Cerebellar cortex (tissue), 1 donor: ENCODE data around the gene CHMP6.

Source experiments
- DNase-seq: peaks from one replicate; pipeline ENCODE4 v3.0.0-alpha.2; 2015; ENCODE audit warnings: low spot score

Gene CHMP6

DNA sequence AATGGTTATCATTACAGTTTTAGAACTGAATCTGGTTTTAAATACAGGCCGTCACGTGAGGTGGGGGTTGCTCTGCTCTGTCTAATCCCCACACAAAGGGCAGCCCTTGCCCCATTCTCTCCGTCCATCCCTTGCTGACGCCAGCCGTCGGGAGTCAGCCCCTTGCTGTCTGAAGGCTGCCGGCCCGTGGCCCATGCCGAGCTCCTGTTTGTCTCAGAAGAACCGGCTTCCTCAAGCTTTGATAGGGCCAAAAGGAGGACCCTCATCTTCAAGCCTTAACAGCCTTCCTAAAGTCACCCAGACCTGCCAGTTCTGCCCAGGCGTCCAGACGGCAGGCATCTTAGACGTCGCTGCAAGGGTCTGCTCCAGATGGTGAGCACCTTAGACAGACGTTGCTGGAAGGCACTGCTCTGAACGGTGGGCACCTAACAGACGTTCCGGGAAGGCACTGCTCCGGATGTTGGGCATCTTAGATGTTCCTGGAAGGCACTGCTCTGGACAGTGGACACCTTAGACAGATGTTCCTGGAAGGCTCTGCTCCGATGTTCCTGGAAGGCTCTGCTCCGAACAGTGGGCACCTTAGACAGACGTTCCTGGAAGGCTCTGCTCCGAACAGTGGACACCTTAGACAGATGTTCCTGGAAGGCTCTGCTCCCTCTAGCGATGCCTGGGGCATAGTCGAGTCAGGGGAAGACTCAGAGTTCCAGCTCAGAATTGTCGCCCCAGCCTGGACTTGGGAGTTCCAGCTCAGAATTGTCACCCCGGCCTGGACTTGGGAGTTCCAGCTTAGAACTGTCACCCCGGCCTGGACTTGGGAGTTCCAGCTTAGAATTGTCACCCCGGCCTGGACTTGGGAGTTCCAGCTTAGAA lies 35.1 kb upstream of the CHMP6 start:
- no peak for DNase-seq

DNA sequence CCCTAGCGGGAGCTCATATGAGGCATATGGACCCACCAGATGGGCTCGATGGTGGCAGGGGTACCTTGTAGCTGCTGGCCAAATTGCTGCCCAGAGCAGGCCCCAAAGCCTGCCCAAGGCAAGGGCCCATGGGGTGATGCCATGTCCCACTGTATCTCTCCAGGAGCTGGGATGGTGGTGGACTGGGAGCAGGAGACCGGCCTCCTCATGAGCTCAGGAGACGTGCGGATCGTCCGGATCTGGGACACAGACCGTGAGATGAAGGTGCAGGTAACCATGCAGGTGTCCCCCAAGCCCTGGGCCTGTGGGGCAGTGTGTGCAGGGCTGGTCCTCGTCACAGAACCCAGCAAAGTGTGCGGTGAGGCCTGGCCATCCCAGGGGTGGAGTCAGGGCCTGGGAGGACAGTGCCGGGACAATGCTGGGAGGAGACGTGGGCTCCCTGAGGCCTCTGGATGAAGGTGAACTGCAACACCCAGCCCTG lies 34.1 kb upstream of the CHMP6 start:
- DNase-seq = no peak

DNA sequence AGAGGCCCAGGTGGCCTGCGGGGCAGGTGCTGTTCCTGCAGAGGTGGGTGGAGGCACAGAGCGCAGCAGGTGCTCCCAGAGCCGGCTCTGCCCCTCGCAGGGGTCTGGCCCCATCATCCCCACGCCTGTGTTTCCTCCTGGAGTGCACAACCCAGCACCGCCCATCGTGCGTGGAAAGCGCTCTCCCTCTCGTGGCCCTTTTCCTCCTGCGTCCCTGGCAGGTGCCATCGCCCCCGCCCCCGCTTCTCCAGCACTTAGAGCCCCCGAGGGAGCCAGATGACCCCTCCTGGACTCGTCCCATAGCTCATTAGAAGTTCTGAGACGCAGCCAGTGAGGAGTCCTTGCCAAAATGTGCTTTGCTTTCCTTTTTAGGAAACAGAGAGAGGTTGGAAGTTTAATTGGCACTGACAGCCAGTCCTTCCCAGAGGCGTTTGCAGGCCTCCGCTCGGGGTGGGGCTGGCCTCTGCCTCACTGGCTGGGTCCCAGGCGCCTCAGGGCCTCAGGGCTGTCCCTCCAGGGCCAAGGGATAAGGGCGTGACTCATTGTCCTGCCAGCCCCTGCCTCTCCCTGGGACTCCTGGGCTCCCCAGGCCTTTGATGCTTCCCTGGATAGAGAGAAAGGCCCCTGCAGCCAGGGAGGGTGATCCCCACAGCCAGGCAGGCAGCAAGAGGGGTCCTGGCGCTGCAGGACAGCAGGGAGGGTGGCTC lies 32.2 kb upstream of the CHMP6 start:
- no peak for DNase-seq

DNA sequence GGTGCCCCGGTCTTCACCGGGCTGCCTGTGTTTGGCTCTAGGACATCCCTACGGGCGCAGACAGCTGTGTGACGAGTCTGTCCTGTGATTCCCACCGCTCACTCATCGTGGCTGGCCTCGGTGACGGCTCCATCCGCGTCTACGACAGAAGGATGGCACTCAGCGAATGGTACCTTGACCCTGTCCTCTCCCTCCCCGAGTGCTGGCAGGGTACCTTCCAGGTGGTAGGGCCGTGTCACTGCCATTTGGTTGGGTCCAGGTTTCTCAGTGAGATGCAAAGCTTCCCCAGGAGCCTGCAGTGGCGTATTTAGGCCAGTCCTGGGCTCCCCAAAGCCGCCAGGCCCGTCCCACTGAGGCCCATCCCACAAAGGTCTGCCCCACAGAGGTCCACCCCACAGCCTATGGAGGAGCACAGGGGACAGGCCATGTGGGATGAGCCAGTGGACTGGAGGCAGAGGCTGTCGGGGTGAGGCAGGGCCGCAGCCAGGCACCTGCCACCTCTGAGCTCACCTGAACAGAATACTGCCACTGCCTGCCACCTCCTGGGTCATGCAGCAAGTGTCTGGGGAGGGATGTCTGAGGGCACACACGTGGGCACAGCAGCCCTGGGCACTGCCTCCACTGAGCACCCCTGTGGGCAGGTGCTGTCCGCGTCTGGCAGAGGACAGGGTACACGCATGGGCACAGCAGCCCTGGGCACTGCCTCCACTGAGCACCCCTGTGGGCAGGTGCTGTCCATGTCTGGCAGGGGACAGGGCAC lies 31.4 kb upstream of the CHMP6 start:
- no peak for DNase-seq

DNA sequence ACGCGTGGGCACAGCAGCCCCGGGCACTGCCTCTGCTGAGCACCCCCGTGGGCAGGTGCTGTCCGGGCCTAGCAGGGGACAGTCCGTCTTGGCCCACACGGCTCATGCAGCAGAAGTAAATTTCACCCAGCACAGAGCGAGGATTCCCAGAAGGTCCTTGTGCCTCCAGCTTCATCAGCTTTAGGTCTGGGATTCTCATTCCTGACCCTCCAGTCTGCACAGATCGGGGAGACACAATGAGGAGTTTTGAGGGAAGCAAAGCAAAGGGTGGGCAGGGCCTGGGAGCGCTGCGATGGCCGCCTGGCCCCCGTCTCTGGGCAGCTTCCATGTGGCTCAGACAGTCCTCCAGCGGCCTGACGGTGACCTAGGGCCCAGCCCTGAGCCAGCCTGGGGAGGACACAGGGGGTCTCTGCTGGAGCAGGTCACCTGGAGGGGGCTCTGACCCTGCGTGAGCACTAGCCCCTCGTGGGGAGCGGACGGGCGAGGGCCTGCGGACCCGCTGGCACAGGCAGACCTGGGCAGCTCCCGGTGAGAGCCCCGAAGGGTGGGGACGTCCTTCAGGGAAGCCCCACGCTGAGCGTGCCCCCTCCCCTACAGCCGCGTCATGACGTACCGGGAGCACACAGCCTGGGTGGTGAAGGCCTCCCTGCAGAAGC lies 30.7 kb upstream of the CHMP6 start:
- no peak for DNase-seq

DNA sequence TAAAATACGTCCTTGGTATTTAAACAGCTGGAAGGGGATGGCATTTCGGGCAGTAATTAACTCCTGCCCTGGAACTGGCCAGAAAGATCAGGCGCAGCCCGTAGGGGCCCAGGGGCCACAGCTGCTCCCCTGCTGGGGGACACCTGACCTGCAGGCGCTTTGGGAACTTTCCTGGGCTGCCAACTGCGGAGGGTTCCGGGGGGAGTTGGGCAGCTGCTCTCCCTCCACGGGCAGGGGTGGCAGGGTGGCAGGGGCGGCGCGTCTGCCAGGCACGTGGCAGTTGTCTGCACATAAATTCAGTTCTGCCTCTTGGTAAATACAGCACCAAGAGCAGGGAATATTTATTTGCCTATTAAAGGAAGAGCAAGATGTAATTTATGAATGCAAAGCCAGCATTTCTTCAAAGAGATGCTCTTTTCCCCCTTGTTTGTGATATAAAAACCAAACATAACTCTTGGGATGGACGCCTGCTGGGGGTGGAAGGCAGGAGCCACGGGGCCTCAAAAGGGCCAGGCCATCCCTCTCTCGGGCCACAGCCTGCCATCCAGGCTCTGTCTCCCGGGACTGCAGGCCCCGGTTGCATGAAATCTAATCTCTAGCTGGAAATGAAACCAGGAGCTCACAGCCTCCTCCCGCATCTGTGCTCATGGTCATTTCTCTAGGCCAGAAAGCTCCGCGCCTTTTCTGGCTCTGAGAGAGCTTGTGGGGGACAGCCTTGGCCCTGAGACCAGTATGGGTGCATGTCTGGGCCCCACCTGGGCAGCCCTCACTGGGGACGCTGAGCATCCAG lies 29.9 kb upstream of the CHMP6 start:
- DNase-seq = no peak

DNA sequence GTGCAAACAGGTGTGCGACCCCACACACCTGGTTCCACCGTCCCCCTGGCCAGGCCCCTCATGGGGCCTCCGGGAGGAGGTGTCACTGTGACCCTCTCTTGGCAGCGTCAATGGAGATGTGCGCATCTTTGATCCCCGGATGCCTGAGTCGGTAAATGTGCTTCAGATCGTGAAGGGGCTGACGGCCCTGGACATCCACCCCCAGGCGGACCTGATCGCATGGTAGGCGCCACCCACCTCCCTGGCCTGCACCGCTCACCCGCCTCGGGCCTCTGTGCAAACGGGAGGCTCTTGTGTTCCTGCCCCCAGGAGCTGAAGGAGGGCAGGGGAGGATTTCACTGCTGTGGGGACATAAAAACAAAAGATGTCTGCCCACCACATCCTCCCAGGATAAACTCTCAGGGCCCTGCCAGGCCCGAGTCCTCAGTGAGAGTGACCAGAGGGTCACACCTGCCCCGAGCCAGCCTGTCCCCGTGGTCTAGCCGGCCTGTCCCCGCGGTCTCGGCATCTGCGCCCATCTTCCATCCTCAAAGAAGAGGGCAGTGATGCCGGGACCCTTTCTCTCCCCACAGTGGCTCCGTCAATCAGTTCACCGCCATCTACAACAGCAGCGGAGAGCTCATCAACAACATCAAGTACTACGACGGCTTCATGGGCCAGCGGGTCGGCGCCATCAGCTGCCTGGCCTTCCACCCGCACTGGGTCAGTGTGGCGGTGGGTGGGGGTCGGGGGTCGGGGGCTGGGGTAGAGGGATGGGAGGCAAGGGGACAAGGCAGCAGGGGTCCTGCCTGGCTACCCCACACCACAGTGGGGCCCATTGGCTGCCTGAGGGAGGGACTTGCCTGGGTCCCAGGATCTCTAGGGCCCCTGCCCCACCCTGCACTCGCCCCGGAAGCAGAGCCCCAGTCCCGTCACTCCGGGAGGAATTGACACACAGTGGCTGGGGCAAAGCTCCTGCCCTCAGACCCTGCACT lies 29.0 kb upstream of the CHMP6 start:
- no peak for DNase-seq

DNA sequence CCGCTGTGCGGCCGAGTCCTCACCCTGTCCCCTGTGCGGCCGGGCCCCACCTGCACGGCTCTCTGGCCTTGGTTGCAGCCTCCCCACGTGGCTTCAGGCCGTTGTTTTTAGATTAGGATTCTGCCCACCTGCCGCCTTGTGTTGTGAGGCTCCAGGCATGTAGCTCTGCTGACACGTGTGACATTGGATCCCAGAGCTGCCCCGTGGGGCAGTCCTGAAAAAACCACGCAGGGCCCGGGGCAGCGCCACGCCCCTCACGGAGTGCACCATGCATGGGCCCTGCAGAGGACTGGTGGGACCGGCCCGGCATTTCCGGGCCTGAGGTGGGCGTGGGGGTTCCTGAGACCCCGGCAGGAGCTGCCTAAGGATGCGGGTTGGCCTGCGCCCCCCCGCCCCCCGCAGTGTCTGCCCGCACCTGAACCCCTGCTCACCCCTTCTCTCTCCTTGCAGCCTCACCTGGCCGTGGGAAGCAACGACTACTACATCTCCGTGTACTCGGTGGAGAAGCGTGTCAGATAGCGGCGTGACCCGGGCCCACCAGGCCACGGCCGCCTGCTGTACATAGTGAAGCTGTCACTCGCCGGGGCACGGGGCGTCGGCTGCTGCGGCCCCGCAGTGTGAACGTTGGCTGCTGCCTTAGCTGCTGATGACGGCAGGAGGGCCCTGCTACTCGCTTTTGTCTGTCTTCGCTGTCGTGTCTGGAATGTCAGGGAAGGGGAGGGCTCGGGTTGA lies 27.7 kb upstream of the CHMP6 start:
- DNase-seq = no peak

DNA sequence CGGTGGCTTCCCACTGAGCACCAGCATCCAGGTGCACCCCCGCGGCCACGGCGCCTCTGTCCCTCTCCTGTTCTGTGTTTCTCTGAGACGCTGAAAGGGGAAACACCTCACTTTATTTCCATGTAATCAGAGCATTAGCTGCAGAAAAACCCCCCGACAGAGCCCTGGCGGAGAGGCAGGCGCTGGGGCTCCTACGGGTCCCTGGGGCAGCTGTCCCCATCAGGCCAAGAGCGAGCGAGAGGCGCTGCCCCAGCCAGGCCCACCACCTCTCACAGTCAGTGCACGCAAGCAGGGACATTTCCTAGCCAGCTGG lies 27.1 kb upstream of the CHMP6 start:
- no peak for DNase-seq

DNA sequence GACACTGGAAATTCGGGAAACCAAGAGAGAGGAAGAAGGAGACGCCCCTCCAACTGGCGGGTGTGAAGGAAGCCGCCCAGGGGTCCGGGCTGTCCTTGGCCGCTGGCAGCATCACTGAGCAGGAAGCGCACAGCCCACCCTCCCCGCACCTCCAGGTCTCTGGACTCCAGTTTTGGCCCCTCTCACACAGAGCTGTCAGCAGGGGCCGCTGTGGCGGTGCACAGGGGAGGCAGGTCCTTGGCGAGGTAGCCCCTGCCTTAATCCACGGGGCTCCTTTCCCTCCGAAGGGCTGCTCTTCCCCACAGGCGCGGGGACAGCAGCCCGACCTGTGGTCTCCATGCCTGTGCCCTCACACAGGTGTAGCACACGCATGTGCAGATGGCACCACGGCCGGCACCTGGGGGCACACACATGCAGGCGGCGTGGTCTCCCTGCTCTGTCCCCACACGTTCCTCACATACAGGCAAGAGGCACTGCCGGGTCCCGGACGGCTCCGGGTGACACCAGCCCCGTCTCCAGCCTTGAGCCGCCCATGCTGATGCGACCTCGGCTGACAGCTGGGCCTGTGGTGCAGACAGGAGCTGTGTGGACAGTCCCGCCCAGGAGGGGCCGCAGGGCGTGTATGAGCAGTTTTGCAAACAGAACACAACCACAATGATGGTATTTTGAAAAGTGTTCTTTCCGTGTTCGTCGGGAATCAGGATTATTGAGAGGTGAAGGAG lies 26.6 kb upstream of the CHMP6 start:
- DNase-seq = no peak

DNA sequence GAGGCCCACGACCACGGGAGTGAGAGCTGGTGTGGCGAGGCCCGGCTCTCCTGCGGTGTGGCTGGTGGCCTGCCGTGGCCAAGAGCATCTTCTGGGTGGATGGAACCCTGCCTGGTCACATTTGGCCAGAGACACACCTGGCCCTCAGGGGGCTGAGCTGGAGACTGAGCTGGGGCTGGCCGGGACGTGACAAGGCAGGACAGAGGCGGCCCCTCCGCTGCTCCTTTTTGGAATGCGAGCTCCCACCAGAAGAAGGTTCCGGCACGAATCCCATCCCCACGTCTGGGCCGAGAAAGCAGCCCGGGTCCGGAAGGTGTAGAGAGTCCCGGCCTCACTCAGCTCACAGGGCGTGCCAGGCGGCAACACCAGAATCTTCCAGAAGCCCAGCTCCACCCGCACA lies 26.0 kb upstream of the CHMP6 start:
- no peak for DNase-seq

DNA sequence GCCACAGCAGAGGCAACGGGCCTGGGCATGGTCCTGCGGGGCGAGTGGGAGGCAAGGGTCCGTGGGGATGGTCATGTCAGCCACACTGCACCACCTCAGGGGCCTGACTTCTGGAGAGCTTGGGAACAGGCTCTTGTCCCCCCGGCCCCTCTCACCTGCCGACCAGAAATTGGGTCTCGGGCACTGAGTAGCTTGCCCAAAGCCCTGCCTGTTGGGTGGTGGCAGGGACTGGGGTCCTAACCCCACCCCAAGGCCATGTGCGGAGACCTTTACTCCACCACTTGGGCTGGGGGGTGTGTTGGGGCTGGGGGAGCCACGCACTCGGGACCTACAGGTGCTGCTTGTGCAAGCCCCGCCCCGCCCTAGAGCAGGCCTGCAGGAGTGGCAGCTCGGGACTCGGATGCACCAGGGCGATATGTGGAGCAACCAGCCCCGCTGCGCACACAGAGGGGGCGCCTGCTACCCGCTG lies 24.2 kb upstream of the CHMP6 start:
- DNase-seq = no peak

DNA sequence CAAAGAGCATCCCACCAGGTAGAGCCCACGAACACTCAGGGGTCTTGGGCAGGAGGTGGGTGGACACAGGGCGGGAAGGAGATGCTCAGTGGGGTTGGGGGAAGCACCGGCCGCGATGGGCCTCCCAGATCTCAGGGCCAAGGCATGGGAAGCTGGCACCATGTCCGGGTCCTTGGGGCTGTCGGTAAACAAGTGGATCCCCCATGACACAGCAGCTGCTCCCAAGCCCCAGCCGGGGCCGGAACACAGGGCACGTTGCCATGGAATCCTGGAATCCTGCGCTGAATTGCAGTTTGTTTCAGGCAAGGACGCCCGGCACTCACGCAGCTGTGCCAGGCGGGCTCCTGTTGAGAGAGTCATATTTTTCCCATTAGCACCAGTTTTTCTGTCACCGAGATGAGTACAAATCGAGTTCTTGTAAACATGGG lies 23.0 kb upstream of the CHMP6 start:
- DNase-seq = peak; percentile 31

DNA sequence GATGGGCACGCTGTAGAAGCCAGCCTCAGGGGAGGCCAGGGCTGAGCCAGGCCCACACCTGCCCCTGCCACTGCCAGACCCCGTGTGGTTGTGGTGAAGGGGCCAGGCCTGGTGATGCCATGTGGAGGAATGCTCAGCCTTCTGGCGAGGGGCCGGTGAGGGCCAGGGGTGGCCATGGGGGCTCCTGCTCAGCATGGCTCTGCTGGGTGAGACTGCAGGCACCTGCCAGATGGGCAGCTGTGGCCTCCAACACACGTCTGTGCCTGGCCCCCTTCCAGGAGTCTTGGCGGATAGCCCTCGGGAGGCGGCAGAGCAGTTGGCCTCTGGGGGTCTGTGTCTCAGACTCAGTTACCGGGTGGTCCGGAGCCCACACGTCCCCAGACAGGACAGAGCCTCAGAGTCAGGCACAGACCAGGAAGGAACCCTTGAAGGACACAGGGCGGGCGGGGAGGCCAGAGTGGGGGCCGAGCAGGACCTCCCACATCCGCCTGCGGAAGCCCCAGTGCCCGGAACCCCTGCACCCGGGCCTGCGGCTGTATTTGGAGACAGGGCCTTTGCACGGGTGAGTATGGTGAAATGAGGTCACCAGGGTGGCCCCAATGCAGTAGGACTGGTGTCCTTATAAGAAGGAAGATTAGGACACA lies 22.5 kb upstream of the CHMP6 start:
- no peak for DNase-seq

DNA sequence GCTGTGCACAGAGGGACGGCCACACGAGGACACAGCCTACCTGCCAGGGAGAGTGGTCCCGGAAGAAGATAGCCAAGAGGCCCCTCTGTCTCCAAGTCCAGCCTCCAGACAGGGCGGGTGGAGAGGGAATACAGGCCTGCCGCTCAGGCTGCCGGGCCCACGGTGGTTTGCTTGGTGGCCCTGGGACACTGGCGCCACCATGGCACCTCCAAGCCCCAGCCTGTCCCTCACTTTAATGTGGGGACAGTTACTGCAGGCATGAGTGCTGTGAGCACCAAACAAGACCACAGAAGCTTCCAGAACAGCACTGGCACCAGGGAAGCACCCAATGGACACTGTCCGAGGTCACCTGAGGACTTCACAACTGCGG lies 22.0 kb upstream of the CHMP6 start:
- DNase-seq = no peak

DNA sequence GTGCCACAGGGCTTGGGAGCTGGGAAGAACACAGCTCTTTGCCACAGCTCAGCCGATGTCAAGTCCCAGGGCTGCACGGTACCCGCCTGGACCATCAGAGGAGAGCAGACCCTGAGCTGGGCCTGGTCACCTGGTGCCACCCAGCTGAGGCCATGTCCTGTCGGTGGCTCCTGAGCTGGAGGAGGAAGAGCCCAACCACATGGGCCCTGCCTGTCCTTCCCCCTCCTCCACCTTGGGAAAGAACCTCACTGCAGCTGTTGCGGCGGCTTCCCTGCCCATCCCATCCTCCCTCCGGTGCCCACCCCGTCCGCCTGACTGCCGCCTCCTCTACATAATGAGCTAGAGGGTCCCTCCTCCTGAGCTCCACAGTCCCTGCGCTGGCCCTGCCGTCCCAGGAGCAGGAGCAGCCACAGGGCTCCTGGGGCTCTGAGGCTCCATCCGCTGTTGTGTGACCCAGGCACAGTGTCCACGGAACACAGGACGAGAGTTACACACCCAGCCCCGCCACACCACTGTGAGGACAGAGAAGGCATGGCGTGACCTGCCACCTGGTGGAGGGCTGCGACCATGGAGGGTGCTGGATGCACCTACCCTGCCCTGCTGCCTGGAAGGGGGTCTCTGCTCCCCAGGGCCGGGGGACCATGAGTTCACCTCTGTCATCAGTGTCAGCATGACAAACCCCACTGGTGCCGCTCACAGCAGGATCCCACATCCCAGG lies 21.4 kb upstream of the CHMP6 start:
- no peak for DNase-seq
